ENCODE results near the gene GALNT7.
A peak's percentile ranks its signal among the peaks of the same experiment; 100 is the strongest.

The GALNT7 gene

DNA sequence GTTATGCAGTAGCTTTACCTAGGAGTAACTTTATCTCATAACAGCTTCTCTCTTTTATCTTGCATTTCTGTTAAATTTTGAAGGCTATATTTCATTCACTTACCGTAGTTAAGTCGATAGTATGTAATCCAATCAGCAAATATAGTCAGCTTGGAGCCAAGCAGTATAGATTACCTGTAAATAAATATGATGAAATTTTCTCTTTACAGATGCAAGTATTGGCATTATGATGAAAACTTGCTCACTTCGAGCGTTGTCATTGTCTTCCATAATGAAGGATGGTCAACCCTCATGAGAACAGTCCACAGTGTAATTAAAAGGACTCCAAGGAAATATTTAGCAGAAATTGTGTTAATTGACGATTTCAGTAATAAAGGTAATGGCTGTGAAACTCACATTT is 123.3 kb downstream of the GALNT7 start:
- DNase-seq (ENCODE audit: low read depth, low spot score), result no peak

DNA sequence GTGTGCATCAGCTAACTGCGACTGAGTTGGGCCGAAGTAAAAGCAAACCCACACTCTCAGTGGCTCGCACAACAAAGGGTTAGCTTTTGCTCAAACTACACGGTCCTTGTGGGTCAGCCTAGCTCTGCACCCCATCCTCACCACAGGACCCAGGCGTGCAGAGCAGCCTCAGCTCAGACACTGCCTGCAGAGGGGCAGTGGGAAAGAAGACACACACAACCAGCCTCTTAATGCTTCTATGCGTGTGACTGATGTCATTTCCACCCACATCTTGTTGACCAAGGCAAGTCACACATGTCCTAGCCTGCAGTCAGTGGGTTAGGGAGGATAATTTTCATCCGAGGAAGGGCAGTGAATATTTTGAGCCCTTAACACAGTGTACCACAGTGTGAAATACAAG is 125.1 kb downstream of the GALNT7 start:
- DNase-seq (ENCODE audit: low read depth, low spot score), result no peak

DNA sequence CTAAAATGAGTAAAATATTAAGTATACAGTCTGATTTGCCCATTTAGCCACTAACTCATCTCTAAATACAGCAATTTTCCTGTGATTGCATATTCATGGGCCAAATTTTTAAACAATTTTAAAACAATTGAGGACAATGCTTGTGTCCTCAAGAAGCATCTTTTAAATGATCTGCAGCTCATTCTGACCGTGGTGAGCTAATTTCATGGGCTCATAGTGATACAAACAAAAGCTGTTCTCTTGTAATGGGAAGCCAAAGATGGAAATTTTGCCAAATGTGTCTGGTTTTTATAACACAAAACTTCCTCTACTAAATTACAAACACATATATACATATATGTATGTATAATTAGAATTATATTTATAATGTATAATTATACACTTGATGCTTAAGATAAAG is 125.8 kb downstream of the GALNT7 start:
- DNase-seq (ENCODE audit: low read depth, low spot score), result no peak

DNA sequence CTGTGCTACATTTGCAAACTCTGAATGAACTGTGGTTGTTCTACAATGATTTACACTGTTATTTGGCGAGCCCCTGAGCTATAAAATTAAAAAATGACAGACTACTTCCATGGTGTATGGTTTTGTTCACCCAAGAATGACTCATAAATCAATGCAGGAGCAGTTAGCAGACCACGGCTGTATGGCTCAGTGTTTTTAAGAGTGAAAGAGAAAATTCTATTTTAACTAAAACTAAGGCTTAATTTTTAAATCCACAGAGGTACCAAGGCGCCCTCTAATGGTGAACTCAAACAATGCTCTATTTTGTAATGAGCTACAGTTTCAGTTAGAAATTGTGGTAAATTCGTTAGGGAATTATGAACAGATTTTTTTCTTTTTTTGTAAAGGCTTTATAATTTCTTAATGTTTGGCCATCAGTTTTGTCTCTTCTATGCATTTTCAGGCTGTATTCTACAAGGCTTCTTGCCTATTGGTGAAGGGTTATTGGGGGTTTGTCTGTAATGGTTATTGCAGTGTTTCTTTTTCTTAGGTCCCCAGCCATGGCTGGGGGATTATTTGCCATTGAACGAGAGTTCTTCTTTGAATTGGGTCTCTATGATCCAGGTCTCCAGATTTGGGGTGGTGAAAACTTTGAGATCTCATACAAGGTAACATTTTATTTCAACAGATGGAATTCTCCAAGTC is 133.0 kb downstream of the GALNT7 start:
- no peak for DNase-seq (ENCODE audit: low read depth, low spot score)

DNA sequence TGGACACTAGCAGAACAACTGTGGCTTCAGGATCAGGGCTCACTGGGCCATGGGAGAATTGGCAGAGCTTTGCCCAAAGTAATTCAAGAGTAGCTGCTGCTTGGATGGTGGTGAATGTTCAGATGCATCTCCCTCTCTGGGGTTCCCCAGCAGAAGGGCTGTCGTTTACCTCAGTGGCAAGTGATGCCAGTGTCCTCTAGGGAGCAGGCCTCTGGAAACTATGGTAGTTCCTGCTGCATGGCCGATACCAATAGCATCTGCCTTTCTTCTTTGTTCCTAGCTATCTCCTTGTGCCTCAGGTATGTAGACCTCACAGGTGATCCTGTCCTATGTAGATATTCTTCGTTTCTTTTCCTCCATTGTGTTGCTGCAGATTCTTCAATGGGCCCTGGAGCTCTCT is 139.2 kb downstream of the GALNT7 start:
- no peak for DNase-seq (ENCODE audit: low read depth, low spot score)

DNA sequence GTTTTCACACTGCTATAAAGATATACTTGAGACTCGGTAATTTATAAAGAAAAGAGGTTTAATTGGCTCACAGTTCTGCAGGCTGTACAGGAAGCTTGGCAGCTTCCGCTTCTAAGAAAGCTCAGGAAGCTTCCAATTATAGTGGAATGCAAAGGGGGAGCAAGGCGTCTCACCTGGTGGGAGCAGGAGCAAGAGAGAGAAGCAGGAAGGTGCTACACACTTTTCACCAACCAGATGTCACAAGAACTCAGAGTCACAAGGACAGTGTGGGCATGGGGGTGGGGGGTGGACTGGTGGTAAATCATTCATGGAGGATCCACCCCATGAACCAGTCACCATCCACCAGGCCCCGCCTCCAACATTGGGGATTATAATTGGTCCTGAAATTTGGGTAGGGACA is 142.8 kb downstream of the GALNT7 start:
- DNase-seq (ENCODE audit: low read depth, low spot score), result no peak

DNA sequence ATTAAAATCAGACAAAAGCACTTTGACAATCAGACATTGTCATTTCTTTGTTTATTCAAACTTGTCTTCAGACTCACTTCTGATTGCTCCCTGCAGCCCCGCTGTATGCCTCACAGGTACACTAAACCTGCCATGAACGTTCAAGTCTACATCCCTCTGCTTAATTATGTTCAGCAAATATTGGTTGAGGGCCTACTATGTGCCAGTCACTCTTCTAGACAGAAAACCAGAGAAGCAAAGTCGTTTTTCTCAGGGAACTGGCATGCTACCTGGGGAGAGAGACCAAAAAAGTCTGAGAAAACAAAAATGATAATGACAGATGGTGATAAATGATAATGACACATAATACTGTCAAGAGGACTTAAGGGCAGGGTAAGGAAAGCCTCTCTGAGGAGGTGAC is 146.1 kb downstream of the GALNT7 start:
- DNase-seq (ENCODE audit: low read depth, low spot score), result no peak

DNA sequence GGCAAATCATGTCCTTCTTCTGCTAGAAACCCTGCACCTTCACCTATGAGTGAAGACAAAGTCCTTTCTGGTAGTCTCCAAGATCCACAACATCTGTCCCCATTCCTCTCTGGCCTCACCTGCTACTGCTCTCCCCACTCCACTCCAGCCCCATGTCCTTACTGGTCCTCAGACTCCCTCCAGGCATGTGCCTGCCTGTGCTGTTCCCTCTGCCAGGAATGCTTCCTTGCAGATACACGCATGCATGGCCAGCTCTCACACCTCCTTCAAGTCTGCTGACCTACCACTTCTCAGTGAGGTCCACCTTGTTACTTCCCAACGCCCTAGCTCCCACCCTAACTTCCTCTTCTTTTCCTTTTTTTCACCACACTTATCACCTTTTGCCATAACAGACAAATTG is 147.4 kb downstream of the GALNT7 start:
- no peak for DNase-seq (ENCODE audit: low read depth, low spot score)

DNA sequence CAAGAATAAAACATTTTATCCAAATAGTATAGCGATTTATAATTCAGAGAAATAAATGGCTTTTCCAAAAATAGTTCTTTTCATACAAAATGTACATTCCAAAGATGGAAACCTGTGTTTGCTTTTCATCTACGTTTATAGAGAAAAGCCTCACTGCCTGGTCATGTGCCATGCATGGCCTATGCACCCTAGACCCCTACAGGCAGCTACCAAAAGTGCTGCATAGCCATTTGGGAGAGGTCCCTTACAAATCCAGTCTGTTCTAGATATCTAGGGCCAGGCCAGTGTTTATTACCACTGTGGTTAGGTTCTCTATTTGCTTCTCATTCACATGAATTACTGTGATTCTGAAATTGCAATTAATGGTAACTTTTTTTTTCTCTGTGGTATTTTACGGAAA is 148.4 kb downstream of the GALNT7 start:
- no peak for DNase-seq (ENCODE audit: low read depth, low spot score)

DNA sequence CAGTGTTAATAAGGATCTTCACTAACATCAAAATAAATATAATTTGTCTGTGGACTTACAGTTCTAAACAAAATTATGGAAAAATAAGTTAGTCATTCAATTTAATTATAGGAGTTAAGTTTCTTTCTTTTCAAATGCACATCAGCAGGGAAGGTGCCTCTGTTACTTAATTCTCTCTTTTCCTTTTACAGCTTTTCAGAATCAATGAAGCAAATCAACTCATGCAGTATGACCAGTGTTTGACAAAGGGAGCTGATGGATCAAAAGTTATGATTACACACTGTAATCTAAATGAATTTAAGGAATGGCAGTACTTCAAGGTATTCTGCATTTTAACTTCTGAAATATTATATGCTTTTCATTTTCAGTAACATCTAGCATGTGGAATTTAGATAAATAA is 149.6 kb downstream of the GALNT7 start:
- no peak for DNase-seq (ENCODE audit: low read depth, low spot score)

DNA sequence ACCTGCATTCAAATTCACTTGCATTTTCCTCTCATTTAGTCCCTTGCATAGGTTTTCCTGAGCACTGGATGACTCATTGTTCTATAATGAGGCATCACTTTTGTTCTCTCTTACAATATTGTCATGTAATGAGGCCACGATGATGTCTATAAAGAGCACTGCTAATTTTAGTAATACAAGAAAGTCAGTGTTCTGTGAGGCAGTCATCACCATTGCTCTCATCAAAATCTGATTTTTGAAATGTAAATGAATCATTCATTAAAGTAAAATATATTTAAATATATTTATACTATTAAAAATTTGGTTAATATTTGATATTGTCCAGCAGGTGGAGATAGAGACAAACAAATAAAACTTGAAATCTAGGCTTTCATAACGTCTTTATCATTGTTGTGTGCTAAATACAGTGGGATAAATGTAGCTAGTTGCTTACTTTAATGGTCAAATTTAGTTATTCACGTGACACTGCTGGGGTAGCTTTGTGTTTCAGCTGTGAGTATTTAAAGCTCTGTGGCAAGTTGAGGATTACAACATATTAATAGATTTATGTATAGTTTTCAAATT is 150.1 kb downstream of the GALNT7 start:
- no peak for DNase-seq (ENCODE audit: low read depth, low spot score)

DNA sequence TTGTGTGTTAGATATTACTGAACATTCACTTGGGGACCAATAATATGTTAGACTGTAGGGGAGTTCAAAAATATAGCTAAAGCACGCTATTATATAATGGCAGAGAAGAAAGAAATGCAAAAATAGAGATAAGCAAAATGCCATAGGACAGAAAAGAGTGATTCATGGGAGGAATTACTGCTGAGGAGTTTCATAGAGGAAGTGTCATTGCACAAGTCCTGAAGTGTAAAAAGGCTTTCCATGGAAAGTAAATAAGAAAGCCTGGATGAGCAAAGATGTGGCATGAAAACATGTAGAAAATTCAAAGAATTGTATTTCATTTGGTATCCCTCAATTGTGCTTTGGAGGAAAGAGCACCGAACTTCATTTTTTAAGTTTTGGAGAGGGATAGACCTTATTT is 151.1 kb downstream of the GALNT7 start:
- no peak for DNase-seq (ENCODE audit: low read depth, low spot score)

DNA sequence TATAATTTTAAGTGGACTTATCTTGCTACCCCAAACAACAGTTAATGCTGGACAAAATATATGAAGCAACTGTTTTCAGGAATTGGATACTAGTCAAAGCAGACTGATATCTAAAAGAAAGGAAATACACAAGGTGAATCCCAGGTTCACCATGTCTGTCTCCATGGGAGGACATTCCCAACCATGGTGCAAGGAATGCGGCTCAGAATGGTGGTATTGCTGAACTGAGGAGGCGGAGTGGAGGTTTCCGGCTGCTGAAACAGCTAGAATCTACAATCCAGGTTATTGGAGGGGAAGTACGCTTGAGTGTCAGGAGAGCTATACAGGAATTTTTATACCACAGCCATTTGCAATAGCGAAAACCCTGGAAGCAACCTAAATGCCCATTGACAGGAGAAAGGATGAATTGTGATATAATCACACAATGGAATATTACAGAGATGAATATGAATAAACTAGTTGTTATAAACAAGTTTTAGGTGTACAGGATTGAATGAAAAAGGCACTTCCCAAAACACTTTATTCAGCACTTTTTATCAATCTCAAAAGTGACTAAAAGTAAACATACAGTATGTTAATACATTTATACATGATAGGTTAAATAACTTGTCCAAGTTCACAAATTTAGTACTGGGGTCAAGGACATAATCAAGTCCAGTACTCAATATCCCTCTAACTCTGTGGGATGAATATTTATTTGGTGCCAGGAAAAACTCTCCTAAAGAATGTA is 156.6 kb downstream of the GALNT7 start:
- no peak for DNase-seq (ENCODE audit: low read depth, low spot score)

DNA sequence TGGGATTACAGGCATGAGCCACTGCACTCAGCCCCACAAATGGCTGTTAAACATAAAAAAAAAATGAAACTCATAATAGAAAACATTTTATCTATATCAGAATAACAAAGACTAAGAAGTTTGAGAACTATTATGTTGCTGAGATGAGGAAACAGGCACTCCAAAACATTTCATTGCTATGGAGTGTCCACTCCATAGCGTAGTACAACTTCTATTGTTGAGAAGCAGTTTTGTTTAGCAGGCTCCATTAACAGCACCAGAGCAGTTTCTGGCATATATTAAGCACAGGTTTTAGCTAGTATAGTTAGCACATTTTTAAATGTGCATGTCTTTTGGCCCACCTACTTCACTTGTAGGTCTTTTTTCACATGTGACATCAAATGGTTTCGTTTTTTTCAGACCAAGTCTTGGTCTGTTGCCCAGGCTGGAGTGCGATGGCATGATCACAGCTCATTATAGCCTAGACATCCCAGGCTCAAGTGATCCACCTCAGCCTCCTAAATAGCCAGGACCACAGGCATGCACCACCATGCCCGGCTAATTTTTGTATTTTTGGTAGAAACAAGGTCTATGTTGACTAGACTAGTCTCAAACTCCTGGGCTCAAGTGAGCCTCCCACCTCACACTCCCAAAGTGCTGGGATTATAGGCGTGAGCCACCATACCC is 159.8 kb downstream of the GALNT7 start:
- no peak for DNase-seq (ENCODE audit: low read depth, low spot score)

DNA sequence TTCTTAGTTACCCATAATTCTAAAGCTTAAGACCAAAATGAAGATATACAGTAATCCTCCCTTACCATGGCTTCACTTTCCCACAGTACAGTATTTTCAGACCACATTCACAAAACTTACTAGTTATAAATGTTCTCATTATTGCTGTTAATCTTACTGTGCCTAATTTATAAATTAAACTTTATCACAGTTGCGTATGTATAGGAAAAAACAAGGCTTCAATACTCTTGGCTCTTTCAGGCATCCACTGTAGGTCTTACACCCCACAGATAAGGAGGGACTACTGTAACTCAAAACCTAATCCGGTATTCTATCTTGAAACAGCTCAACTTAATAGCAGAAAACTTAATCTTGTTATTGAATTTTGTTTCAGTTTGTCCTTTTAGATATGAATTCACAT is 162.0 kb downstream of the GALNT7 start:
- no peak for DNase-seq (ENCODE audit: low read depth, low spot score)

DNA sequence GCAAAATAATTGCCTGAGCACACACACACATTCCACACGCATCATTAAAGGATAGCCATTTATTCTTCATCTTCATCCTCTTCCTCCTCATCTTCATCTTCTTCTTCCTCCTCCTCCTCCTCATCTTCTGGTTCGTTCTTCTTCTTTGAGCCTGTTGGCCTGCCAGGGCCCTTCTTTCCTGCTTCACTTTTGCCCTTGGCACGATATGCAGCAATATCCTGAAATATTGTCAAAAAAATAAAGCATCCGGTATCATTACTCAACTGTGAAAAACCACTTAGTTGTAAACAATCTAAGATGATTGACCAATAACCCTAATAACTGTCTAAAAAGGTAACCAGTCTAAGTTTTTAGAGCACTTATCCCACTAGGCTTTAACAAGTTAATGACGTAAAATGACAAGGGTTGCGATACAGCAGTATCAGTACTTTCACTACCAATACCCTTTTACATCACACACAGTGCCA is 163.4 kb downstream of the GALNT7 start:
- no peak for DNase-seq (ENCODE audit: low read depth, low spot score)

DNA sequence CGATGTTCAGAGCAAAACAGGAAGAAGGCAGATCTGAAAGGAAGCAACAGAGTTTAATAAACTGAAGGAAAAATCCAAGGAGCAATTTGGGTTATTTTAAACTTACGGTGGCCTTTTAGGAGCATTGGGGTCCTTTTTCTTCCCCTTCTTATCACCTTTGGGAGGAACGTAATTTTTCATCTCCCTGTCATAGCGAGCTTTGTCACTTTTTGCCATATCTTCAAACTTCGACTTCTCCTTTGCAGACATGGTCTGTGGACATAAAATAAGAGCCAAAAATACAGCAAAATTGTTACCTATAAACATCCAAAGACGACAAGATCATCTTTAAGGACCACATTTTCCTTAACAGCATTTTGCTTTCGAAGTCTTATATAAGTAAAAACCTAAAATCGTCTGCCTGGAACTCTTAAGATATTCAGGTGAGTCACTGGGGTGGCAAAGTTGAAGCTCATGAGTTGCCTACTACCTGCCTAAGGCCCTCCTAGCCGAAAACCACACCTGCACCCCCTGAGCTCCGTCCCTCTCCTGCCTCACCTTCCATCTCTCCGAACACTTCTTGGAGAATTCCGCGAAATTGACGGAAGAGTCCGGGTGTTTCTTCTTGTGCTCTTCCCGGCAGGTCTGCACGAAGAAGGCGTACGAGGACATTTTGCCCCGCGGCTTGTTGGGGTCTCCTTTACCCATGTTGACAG is 164.5 kb downstream of the GALNT7 start:
- DNase-seq (ENCODE audit: low read depth, low spot score), result no peak

DNA sequence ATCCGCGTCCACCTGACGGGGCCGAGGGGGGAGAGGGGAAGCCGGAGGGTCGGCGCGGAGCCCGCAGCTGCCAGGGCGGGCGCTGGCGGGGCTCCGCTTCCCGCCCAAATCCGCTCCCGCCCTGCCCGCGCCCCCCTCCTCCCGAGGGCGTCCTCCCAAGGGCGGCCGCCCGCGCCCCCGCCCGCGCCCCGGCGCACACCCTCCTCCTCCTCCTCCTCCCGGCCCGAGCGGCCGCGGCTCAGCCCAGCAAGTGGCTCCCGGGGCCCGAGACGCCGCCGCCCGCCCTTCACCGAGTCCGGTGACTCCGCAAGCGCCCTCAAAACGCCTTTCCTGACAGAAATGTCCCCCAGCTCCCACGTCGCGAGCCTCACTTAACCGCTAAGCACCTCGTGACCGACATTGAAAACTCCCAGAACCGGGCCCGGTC is 165.1 kb downstream of the GALNT7 start:
- DNase-seq (ENCODE audit: low read depth, low spot score), result no peak

DNA sequence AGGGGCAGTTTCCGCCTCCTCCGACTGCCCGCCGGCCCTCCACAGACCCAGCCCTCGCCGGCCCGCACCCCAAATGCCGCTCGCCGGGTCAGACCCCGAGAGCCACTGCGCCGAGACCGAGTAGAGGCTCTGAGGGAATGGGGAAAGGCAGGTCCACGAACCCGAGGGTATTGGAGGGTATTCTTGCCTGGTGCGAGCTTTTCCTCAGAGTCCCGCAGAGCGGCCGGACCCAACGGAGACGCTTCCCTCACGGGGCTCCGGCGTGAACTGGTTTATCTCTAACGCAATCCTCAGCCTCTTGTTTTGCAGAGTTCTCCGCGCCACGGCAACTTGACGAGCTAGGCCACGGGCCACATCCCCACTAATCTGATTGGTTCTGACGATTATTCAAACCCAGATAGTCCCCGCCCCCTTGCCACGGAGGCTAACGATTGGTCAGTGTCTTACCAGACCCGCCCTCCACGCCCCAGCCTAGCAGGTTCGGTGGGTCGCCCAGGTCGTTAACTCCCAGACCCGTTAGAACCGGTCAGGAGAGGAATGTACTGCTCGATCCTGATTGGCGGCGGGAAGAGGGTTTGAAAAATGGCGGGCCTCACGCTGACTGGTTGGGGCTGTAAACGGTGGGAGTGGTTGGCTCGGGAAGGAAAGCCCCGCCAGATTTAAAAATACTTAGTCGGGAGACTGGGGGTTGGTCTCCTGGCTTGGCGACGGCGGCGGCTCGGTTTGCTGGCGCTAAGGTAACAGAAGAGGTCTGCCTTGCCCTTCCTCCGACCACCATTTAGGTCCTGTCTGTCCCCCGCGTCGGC is 165.7 kb downstream of the GALNT7 start, which contains the start of gene HMGB2:
Gene HMGB2 (minus strand): TSS at position 274 of the 806 bp plus-strand sequence. CDS start 709 bp downstream, outside the sequence.
- peak; percentile 100 for DNase-seq (ENCODE audit: low read depth, low spot score)

DNA sequence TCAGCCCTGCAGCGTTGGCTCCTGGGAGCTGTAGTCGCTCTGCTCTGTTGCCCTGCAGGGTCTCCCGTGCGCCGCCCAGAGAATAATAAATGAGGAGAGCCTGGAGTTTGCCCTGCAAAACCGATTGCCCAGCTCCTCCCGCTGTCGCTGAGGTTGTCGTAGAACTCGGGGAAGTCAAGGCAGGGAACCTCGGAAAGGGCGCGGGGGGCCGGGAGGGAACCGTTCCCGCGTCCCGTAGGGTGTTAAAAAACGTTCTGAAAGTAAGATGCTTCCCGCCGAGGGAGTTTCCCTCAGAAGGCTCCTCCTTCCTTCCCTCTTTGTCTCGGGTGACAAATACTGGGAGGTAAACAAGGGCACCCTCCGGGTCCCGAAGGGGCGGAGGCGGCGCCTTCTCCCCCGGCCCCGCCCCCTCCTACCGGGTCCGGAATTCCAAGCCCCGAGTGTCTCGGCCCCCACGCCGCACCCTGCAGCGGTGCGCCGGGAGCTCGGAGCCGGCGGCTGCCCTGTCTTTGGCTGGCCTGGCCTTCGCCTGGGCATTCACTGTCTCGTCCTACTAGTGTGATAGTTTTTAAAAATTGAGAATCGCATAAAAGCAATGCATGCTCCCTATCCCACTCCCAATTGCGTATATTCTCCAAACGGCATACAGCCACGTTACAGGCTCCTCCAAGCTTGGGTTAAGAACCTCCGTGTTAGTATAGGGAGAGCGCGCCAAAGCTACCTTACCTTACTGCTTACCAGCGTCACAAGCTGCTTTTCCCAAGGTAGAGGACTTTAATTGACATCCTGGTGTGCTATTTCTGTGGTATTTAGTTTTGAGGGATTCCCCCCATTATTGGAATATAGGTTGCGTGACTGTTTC is 166.5 kb downstream of the GALNT7 start:
- peak; percentile 65 for DNase-seq (ENCODE audit: low read depth, low spot score)
